HG02840 (cell line): ENCODE data around the gene KRTAP10-12.
"Not testable (repeated sequence)": the region's sequence is repeated elsewhere in the genome, so short reads cannot be mapped to it uniquely, and the experiment has no call there.

Experiments used
- ATAC-seq: cut with Tn5 transposase; IDR thresholded peaks from one replicate; pipeline ENCODE4 v1.9.1; 2021; ENCODE audit warnings: mild to moderate bottlenecking, moderate library complexity, moderate number of reproducible peaks; ENCODE audit not compliant: unreplicated experiment, low FRiP score

Gene KRTAP10-12

DNA sequence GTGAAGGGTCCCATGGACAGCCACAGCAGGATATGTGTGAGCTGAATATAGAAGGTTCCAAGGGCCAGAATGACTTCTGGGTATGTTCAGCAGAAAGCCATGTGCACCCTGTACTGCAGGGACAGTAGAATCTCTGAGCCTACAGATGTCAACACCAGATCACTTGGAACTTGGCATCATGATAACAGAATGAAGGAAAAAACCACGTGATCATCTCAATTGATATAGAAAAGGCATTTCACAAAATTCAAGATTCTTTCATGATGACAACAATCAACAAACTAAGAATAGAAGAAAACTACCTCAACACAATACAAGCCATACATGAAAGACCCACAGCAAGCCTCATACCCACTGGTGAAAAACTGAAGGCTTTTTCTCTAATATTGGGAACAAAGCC is 29.4 kb upstream of the KRTAP10-12 start:
- no peak for ATAC-seq

DNA sequence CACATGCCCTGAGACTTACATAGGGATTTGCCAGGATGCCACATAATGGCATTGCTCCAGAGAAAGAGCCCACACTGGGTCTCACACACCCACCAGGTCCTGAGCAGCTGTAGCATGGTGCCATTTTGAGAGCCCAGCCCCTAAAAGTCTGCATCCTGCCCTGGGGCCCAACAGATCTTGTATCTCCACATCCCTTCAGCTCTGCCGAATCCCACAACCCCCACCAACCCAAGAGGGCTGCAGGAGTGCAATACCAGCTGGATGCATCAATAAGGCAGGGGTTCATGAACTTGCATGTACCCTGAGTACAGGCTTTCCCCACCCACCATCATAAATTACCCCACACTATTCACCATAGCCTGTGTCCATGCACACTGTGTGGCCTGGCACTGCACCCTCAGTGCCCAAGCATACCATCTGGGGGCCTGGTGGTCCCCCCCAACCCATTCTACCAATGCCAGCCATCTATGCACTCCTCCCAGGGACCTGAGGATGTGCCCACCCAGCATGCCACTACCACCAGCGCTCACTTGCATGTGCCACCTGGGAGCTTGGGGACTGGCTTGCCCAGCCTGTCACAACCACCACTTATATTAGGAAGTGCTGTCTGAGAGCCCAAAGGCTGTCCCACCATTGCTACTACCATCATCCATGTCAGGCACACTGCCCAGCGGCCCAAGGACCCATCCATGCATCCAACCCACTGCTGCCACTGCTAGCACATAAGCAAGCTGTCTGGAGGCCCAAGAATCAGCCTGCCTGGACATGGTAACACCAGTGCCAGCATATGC is 26.1 kb upstream of the KRTAP10-12 start:
- no peak for ATAC-seq

DNA sequence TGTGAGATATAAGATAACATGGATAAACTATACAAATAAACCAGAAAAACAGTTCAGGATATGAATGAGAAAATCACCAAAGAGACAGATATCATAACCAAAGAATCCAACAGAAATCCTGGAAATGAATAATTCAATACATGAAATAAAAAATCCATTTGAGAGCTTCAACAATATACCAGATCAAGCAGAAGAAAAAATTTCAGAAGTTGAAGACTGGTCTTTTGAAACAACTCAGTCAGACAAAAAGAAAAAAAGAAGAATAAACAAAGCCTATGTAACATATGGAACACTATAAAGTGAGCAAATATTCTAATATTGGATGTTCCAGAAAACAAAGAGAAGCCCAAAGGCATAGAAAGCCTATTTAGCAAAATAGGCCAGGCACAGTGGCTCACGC is 25.1 kb upstream of the KRTAP10-12 start:
- no peak for ATAC-seq

- no peak for ATAC-seq
Measured at GRCh38 chr21:44677881-44678280, 19.1 kb upstream of the KRTAP10-12 start.

GRCh38 chr21:44681152-44681551 is 15.8 kb upstream of the KRTAP10-12 start:
- no peak for ATAC-seq

- ATAC-seq: no peak
Measured at GRCh38 chr21:44681861-44682579, 15.0 kb upstream of the KRTAP10-12 start, which contains the start of gene KRTAP12-1. Gene KRTAP12-1, minus strand, starts transcription at chr21:44682163. Its CDS starts 40 bp downstream, at chr21:44682123.

- no peak for ATAC-seq
Measured at GRCh38 chr21:44682580-44683151, 14.3 kb upstream of the KRTAP10-12 start.

DNA sequence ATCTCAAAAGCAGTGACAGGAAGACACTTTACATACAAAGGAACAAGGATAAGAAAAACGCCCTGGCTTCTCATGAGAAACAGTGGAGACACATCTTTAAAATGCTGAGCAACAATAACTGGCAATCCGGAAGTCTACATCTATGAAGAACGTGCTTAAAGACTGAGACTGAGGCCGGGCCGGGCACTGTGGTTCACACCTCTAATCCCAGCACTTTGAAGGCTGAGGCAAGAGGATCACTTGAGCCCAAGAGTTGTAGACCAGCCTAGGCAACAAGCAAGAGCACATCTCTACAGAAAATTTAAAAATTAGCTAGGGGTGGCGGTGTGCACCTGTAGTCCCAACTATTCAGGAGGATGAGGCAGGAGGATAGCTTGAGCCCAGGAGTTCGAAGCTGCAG is 12.9 kb upstream of the KRTAP10-12 start:
- no peak for ATAC-seq

GRCh38 chr21:44684483-44684882 is 12.5 kb upstream of the KRTAP10-12 start:
- no peak for ATAC-seq

GRCh38 chr21:44685050-44685449 is 11.9 kb upstream of the KRTAP10-12 start:
- ATAC-seq: not testable (repeated sequence)

GRCh38 chr21:44686000-44686781 is 10.8 kb upstream of the KRTAP10-12 start:
- no peak for ATAC-seq

DNA sequence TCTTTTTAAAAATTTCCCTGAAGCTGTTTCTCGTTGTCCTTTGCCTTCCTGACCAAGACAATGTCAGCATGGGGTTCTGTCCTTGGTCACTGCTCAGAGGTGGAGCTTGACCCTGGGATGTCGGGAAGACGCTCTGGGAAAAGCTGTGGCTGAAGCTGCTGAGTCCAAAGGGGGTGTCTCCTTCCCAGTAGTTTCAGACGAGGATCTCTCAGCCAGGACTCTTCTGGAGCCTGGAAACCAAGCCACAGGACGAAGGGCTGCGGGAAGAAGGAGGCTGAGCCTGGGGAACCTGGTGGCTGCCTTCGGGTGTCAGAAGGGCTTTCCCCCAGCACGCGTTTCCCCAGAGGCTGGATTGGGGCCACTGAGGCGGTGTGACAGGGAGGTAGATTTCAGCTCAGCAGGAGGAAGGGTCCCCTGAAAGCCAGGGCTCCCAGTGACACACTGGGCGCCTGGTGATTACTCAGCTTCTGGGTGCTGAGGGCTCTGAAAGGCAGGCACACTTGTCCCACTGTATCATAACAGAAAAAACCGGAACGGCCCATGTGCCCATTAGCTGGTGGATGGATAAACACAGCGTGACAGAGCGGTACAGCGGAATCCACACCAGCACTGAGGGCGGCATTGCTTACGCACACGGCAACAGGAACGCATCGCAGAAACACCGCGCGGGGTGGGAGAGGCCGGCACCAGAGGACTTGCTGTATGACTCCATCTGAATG is 10.0 kb upstream of the KRTAP10-12 start:
- no peak for ATAC-seq

DNA sequence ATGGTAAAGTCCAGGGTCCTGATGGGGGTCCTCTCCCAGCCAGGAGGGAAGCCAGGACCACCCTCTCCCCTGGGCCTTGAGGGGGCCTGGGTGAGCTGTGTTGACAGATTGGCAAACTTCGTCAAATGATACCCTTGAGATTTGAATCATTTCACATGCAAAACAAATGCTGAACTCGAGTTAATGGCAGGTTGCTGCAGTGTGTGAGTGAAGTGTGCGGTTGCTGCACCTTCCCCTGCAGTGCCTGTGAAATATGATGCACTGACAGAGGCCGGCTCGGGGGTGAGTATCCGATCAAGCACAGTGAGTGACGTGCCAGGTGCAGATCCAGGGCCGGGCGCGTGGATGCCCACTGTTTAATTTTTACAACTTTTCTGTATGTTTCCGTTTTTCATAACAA is 9.3 kb upstream of the KRTAP10-12 start:
- no peak for ATAC-seq

GRCh38 chr21:44689740-44690139 is 7.2 kb upstream of the KRTAP10-12 start:
- ATAC-seq: not testable (repeated sequence)

GRCh38 chr21:44691686-44692085 is 5.3 kb upstream of the KRTAP10-12 start:
- no peak for ATAC-seq

DNA sequence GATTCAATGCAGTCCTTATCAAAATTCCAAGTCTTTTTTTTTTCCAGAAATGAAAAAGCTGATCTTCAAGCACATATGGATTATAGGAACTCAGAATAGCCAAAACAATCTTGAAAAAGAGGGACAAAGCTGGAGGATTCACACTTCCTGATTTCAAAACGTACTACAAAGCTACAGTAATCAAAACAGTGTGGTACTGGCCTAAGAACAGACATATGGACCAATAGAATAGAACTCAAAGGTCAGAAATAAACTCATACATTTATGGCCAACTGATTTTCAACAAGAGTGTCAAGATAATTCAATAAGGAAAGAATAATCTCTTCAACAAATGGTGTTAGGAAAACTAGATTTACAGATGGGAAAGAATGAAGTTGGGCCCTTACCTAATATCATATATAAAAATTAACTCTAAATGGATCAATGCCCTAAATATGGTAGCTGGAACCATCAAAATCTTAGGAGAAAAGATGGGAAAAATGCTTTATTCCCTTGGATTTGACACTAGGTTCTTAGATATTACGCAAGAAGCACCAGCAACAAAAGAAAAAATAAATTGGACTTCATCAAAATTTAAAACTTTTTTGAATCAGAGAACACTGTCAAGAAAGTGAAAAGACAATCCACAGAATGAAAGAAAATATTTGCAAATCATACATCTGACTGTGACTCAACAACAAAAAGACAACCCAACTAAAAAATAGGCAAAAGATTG is 4.0 kb upstream of the KRTAP10-12 start:
- no peak for ATAC-seq

DNA sequence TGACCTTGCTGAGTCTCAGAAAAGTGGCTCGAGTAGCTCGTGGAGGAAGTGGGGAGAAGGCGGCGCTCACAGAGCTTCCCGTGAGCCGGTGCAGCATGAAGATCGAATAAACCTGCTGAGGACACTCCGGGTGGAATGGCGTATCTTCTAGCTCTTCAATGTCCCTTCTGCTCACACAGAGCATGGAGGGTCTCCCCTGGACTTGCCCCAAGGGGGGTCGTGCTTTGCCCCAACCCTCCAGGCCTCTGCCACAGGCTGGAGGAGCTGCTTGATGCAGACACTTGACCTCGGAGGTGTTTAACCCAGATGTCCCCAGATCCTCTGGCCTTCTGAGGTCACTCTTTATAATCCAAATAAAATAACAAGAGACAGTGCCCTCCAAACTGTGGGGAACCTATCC is 2.2 kb upstream of the KRTAP10-12 start:
- no peak for ATAC-seq

DNA sequence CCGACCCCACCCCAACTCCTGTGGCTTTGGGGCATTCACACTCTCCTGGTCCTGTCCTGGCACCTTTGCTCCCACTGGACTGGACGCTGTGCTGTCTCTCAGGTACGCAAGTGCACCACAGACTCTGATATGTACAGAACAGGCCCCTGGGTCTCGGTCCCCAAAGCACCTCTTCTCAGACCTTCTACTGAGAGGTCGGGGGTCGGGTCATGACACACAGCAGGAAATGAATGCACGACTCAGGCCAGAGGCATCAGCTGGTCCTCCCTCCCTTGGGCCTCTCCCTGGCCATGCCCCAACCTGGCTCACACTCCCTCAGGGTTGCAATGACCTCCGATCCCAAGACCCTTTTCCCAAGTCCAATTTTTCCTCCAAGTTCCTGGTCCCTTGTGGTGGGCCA is 1.8 kb upstream of the KRTAP10-12 start:
- ATAC-seq: no peak

DNA sequence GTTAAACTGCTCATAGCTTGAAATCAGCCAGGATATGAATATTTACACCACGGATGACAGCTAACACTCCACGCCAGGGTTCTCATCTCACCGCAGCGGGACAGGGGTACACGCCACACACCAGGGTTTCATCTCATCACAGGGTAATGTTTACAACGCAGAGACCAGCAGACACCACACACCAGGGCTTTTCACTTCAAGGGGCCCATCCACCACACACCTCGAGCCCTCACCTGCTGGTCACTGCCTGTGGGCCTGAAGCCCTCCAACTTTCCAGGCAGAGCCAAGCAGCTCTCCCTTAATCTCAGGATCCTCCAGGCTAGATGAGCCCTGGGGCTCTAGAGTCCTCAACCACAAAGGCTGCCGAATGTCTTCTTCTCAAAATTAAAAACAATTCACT is 1.3 kb upstream of the KRTAP10-12 start:
- ATAC-seq: no peak
